Activated CD4-positive, alpha-beta T cell treated with anti-CD3 and anti-CD28 coated beads, Interleukin-2, amount 10 ng/mL, durations not matched to agents 24 days and 14 days (primary cell): ENCODE data around the gene SLC16A8. TPM values are rescaled to one million over a fixed set of nuclear protein-coding genes. Genes with fewer than 3 reads are reported as not detected.

Source experiments
- DNase-seq: peaks from one replicate; pipeline ENCODE4 v3.0.0; 2022
- H3K27ac Mint-ChIP-seq: one replicate; pipeline ENCODE4 v1.8.0; 2022; ENCODE audit warnings: mild to moderate bottlenecking, mixed read lengths
- H3K27me3 Mint-ChIP-seq: one replicate; pipeline ENCODE4 v1.8.0; 2022; ENCODE audit warnings: mixed read lengths
- H3K36me3 Mint-ChIP-seq: one replicate; pipeline ENCODE4 v1.8.0; 2022; ENCODE audit warnings: low read depth, mild to moderate bottlenecking, mixed read lengths
- H3K4me1 Mint-ChIP-seq: one replicate; pipeline ENCODE4 v1.8.0; 2021; ENCODE audit warnings: mixed read lengths
- H3K4me3 Mint-ChIP-seq: one replicate; pipeline ENCODE4 v1.8.0; 2022; ENCODE audit warnings: mild to moderate bottlenecking, moderate library complexity, mixed read lengths
- H3K9me3 Mint-ChIP-seq: one replicate; pipeline ENCODE4 v1.8.0; 2021; ENCODE audit warnings: mixed read lengths
- intact Hi-C: fragments of 100-400 bp; cut with micrococcal nuclease; formaldehyde crosslinking; loops from one replicate; pipeline ENCODE4 v1.15.1; 2023
- total RNA-seq: library from RNA; stranded (reverse); gene quantifications from 2 replicates; pipeline ENCODE4 v1.2.3, GENCODE V29; 2022

SLC16A8 gene
- not detected in 2 replicates for total RNA-seq

GRCh38 chr22:38083931-38084631, at the start of gene SLC16A8:
Gene SLC16A8, minus strand, starts transcription at chr22:38084184. Its CDS starts 1,311 bp downstream, at chr22:38082873.
- Mint-ChIP-seq H3K9me3 (no peaks in the 10 kb centered on the region), H3K4me1 (no peaks in the 10 kb centered on the region), H3K4me3 (no peak within 1 kb of the TSS), H3K36me3 (no peaks in the 10 kb centered on the region), H3K27ac (no peak within 1 kb of the TSS), H3K27me3 (peaks cover 34% of the 10 kb centered on the region)
- no peak for DNase-seq
- intact Hi-C loops, result no loop called here

GRCh38 chr22:38133331-38133730, 49.3 kb upstream of the SLC16A8 start:
- H3K4me3 Mint-ChIP-seq, result no peak overlapping the region
- peaks cover 9% of the 10 kb centered on the region for H3K36me3 Mint-ChIP-seq
- no peak overlapping the region for H3K27ac Mint-ChIP-seq
- H3K9me3 Mint-ChIP-seq, result no peaks in the 10 kb centered on the region
- no peaks in the 10 kb centered on the region for H3K27me3 Mint-ChIP-seq
- no peaks in the 10 kb centered on the region for H3K4me1 Mint-ChIP-seq
- DNase-seq, result no peak
- intact Hi-C loops, result no loop called here

GRCh38 chr22:38132794-38133193, 48.8 kb upstream of the SLC16A8 start:
- H3K4me1 Mint-ChIP-seq, result no peaks in the 10 kb centered on the region
- H3K36me3 Mint-ChIP-seq, result peaks cover 7% of the 10 kb centered on the region
- no peaks in the 10 kb centered on the region for H3K27me3 Mint-ChIP-seq
- H3K4me3 Mint-ChIP-seq, result no peak overlapping the region
- no peaks in the 10 kb centered on the region for H3K9me3 Mint-ChIP-seq
- intact Hi-C loops, result no loop called here
- no peak overlapping the region for H3K27ac Mint-ChIP-seq
- no peak for DNase-seq

GRCh38 chr22:38132136-38132535, 48.2 kb upstream of the SLC16A8 start:
- DNase-seq, result no peak
- intact Hi-C loops, result no loop called here
- H3K4me3 Mint-ChIP-seq, result no peak overlapping the region

GRCh38 chr22:38131399-38131798, 47.4 kb upstream of the SLC16A8 start:
- H3K36me3 Mint-ChIP-seq, result peaks cover 6% of the 10 kb centered on the region
- H3K27ac Mint-ChIP-seq, result no peak overlapping the region
- H3K27me3 Mint-ChIP-seq, result no peaks in the 10 kb centered on the region
- H3K4me1 Mint-ChIP-seq, result no peaks in the 10 kb centered on the region
- no peaks in the 10 kb centered on the region for H3K9me3 Mint-ChIP-seq
- no peak overlapping the region for H3K4me3 Mint-ChIP-seq
- intact Hi-C loops, result no loop called here
- DNase-seq, result no peak

More at GRCh38 chr22:38132136-38132535, 48.2 kb upstream of the SLC16A8 start:
- no peaks in the 10 kb centered on the region for H3K27me3 Mint-ChIP-seq
- H3K4me1 Mint-ChIP-seq, result no peaks in the 10 kb centered on the region
- H3K27ac Mint-ChIP-seq, result no peak overlapping the region
- H3K9me3 Mint-ChIP-seq, result no peaks in the 10 kb centered on the region
- H3K36me3 Mint-ChIP-seq, result peaks cover 7% of the 10 kb centered on the region

- Mint-ChIP-seq H3K36me3 (peaks cover 2% of the 10 kb centered on the region), H3K4me1 (no peaks in the 10 kb centered on the region), H3K27ac (no peak overlapping the region), H3K27me3 (no peaks in the 10 kb centered on the region), H3K9me3 (no peaks in the 10 kb centered on the region), H3K4me3 (no peak overlapping the region)
- DNase-seq, result no peak
- intact Hi-C loops, result no loop called here
Measured at GRCh38 chr22:38129856-38130255, 45.9 kb upstream of the SLC16A8 start.

GRCh38 chr22:38129021-38129420, 45.0 kb upstream of the SLC16A8 start:
- no peak for DNase-seq
- no peak overlapping the region for H3K4me3 Mint-ChIP-seq
- intact Hi-C loops, result no loop called here
- no peak overlapping the region for H3K27ac Mint-ChIP-seq
- no peaks in the 10 kb centered on the region for H3K27me3 Mint-ChIP-seq
- peaks cover 4% of the 10 kb centered on the region for H3K4me1 Mint-ChIP-seq
- H3K36me3 Mint-ChIP-seq, result peaks cover 2% of the 10 kb centered on the region
- H3K9me3 Mint-ChIP-seq, result no peaks in the 10 kb centered on the region

- H3K9me3 Mint-ChIP-seq, result no peaks in the 10 kb centered on the region
- intact Hi-C loops, result no loop called here
- DNase-seq, result no peak
- no peaks in the 10 kb centered on the region for H3K27me3 Mint-ChIP-seq
- H3K4me3 Mint-ChIP-seq, result no peak overlapping the region
- H3K36me3 Mint-ChIP-seq, result peaks cover 2% of the 10 kb centered on the region
- H3K4me1 Mint-ChIP-seq, result peaks cover 5% of the 10 kb centered on the region
- H3K27ac Mint-ChIP-seq, result no peak overlapping the region
Measured at GRCh38 chr22:38127869-38128268, 43.9 kb upstream of the SLC16A8 start.

- Mint-ChIP-seq H3K27ac (no peak overlapping the region), H3K4me1 (peaks cover 7% of the 10 kb centered on the region), H3K27me3 (no peaks in the 10 kb centered on the region), H3K4me3 (no peak overlapping the region), H3K36me3 (no peaks in the 10 kb centered on the region), H3K9me3 (no peaks in the 10 kb centered on the region)
- intact Hi-C loops, result no loop called here
- no peak for DNase-seq
Measured at GRCh38 chr22:38126928-38127668, 43.1 kb upstream of the SLC16A8 start.

GRCh38 chr22:38125751-38126201, 41.8 kb upstream of the SLC16A8 start:
- Mint-ChIP-seq H3K9me3 (no peaks in the 10 kb centered on the region), H3K4me1 (peaks cover 7% of the 10 kb centered on the region), H3K27ac (no peak overlapping the region), H3K27me3 (no peaks in the 10 kb centered on the region), H3K4me3 (no peak overlapping the region), H3K36me3 (no peaks in the 10 kb centered on the region)
- no peak for DNase-seq
- intact Hi-C loops, result no loop called here

GRCh38 chr22:38125038-38125610, 41.1 kb upstream of the SLC16A8 start:
- Mint-ChIP-seq H3K27me3 (no peaks in the 10 kb centered on the region), H3K4me3 (no peak overlapping the region), H3K36me3 (no peaks in the 10 kb centered on the region), H3K9me3 (no peaks in the 10 kb centered on the region), H3K4me1 (peaks cover 7% of the 10 kb centered on the region), H3K27ac (no peak overlapping the region)
- no peak for DNase-seq
- intact Hi-C loops, result no loop called here

- no peak overlapping the region for H3K27ac Mint-ChIP-seq
- intact Hi-C loops, result no loop called here
- no peak overlapping the region for H3K4me3 Mint-ChIP-seq
- H3K36me3 Mint-ChIP-seq, result no peaks in the 10 kb centered on the region
- H3K9me3 Mint-ChIP-seq, result no peaks in the 10 kb centered on the region
- H3K27me3 Mint-ChIP-seq, result no peaks in the 10 kb centered on the region
- H3K4me1 Mint-ChIP-seq, result peaks cover 7% of the 10 kb centered on the region
- no peak for DNase-seq
Measured at GRCh38 chr22:38124236-38124974, 40.4 kb upstream of the SLC16A8 start.

GRCh38 chr22:38122616-38123015, 38.6 kb upstream of the SLC16A8 start:
- no peaks in the 10 kb centered on the region for H3K27me3 Mint-ChIP-seq
- no peaks in the 10 kb centered on the region for H3K9me3 Mint-ChIP-seq
- no peak overlapping the region for H3K27ac Mint-ChIP-seq
- peaks cover 7% of the 10 kb centered on the region for H3K4me1 Mint-ChIP-seq
- no peaks in the 10 kb centered on the region for H3K36me3 Mint-ChIP-seq
- DNase-seq, result no peak
- intact Hi-C loops, result no loop called here
- no peak overlapping the region for H3K4me3 Mint-ChIP-seq
